Upper lobe of left lung (tissue), 6 donors: ENCODE results near the gene VPS13A. TPM values are rescaled to one million over a fixed set of nuclear protein-coding genes. Genes with fewer than 3 reads are reported as not detected.

Source experiments
- ATAC-seq, 2 donors: fragments of 200-7000 bp; cut with Tn5 transposase; one replicate each; pipeline ENCODE4 v1.9.1; 2022; ENCODE audit warnings: mild to moderate bottlenecking in 2 of 2, moderate library complexity in 2 of 2; ENCODE audit not compliant: low FRiP score in 2 of 2
- DNase-seq, 2 donors: peaks; one replicate each; pipeline ENCODE4 v3.0.0-alpha.2; 2019 to 2020
- H3K27ac ChIP-seq, 4 donors: fragments of 200-600 bp; sonication (generic); one replicate each; pipeline ENCODE4 v1.5.1; 2016 to 2019
- H3K27me3 ChIP-seq, 4 donors: fragments of 200-600 bp; sonication (generic); one replicate each; pipeline ENCODE4 v1.5.1; 2017 to 2019
- H3K36me3 ChIP-seq, 4 donors: fragments of 200-600 bp; sonication (generic); one replicate each; pipeline ENCODE4 v1.5.1; 2016 to 2019
- H3K4me1 ChIP-seq, 4 donors: fragments of 200-600 bp; sonication (generic); one replicate each; pipeline ENCODE4 v1.5.1; 2018 to 2019
- H3K4me3 ChIP-seq, 4 donors: fragments of 200-600 bp; sonication (generic); one replicate each; pipeline ENCODE4 v1.5.1; 2017 to 2019; ENCODE audit warnings: mild to moderate bottlenecking in 2 of 4, moderate library complexity in 1 of 4
- H3K9me3 ChIP-seq, 4 donors: fragments of 200-600 bp; sonication (generic); one replicate each; pipeline ENCODE4 v1.5.1; 2018 to 2019
- CTCF ChIP-seq, 6 experiments: fragments of 450-650 bp in 4 of 6; fragments of 200-600 bp in 2 of 6; sonication (generic) in 2 of 6; IDR thresholded peaks; one replicate each; pipeline ENCODE4 v1.5.1; 2016 to 2019; ENCODE audit warnings: antibody characterized with exemption in 6 of 6
- EP300 ChIP-seq, 4 donors: sonication (generic); formaldehyde crosslinking; IDR thresholded peaks; one replicate each; pipeline ENCODE4 v1.5.1; 2017; ENCODE audit warnings: antibody characterized with exemption in 4 of 4, control low read depth in 2 of 4
- POLR2A ChIP-seq, 4 donors: fragments of 450-650 bp; IDR thresholded peaks; one replicate each; pipeline ENCODE4 v1.5.1; 2016 to 2017; ENCODE audit warnings: antibody characterized with exemption in 4 of 4, mild to moderate bottlenecking in 2 of 4
- POLR2AphosphoS5 ChIP-seq, 2 donors: sonication (generic); formaldehyde crosslinking; IDR thresholded peaks; one replicate each; pipeline ENCODE4 v1.5.1; 2017; ENCODE audit warnings: antibody characterized with exemption in 2 of 2
- WGBS, 2 donors: methylation state at CpG; one replicate each; pipeline ENCODE4 v1.1.5; 2017 to 2018; 5-methylcytosine and 5-hydroxymethylcytosine counted together
- total RNA-seq, 6 donors: library from RNA; depleted of rRNA in 4 of 6; stranded (reverse); fragments of >200 nt in 4 of 6; gene quantifications; one replicate each; pipeline versions ENCODE4 v1.1.0 to v1.2.1, GENCODE V29; 2016 to 2021
- donor health status: DM: no; HTN: no; CAD: no; lungs with moderate emphysema.
- donor health status: DM: no; HTN: yes; CAD: no; lungs with severe emphysema.

Gene VPS13A
- total RNA-seq, 6 donors from 2014 or later, result 21.6 to 90.0 (median 31.4) TPM

GRCh38 chr9:77457916-77458592, 280.7 kb downstream of the VPS13A start:
- ATAC-seq, result peak; percentile 90 to 91
- Histone ChIP-seq H3K4me1 (peaks cover 10 to 20% (median 16%) of the 10 kb centered on the region in 4 donors), H3K36me3 (no peaks in the 10 kb centered on the region), H3K27ac (peak overlapping the region in 2 of 4 donors; percentile 23 to 61), H3K9me3 (no peaks in the 10 kb centered on the region), H3K27me3 (no peaks in the 10 kb centered on the region), H3K4me3 (no peak overlapping the region)
- DNase-seq, result peak in 1 of 2 donors; percentile 80
- WGBS, 2 donors, result 56 to 60% methylated on average over 15 of the region's 15 CpGs
- no peak for TF ChIP-seq POLR2AphosphoS5 (IDR thresholded peaks at IDR 0.05)
- no peak for TF ChIP-seq EP300 (IDR thresholded peaks at IDR 0.05)
- TF ChIP-seq POLR2A (IDR thresholded peaks at IDR 0.05), result no peak
- peak; percentile 64 to 77 (median 67) for TF ChIP-seq CTCF (IDR thresholded peaks at IDR 0.05)

GRCh38 chr9:77460938-77461337, 283.6 kb downstream of the VPS13A start:
- no peaks in the 10 kb centered on the region for H3K9me3 ChIP-seq
- peaks cover 10 to 20% (median 16%) of the 10 kb centered on the region in 4 donors for H3K4me1 ChIP-seq
- H3K27ac ChIP-seq, result no peak overlapping the region
- ATAC-seq, result no peak
- H3K36me3 ChIP-seq, result no peaks in the 10 kb centered on the region
- DNase-seq, result peak in 1 of 2 donors; percentile 71
- no peak overlapping the region for H3K4me3 ChIP-seq
- H3K27me3 ChIP-seq, result no peaks in the 10 kb centered on the region
- no peak for TF ChIP-seq POLR2AphosphoS5 (IDR thresholded peaks at IDR 0.05)
- TF ChIP-seq POLR2A (IDR thresholded peaks at IDR 0.05), result no peak
- no peak for TF ChIP-seq CTCF (IDR thresholded peaks at IDR 0.05)
- no peak for TF ChIP-seq EP300 (IDR thresholded peaks at IDR 0.05)
- WGBS, 2 donors, result 90 to 94% methylated on average over 8 of the region's 8 CpGs

GRCh38 chr9:77462066-77462465, 284.7 kb downstream of the VPS13A start:
- TF ChIP-seq POLR2AphosphoS5 (IDR thresholded peaks at IDR 0.05), result no peak
- DNase-seq (no peak), ATAC-seq (no peak)
- H3K27me3 ChIP-seq, result no peaks in the 10 kb centered on the region
- no peak overlapping the region for H3K4me3 ChIP-seq
- H3K9me3 ChIP-seq, result no peaks in the 10 kb centered on the region
- WGBS, 2 donors, result 87 to 91% methylated on average over 10 of the region's 10 CpGs
- H3K4me1 ChIP-seq, result peaks cover 10 to 20% (median 10%) of the 10 kb centered on the region in 4 donors
- no peak overlapping the region for H3K27ac ChIP-seq
- H3K36me3 ChIP-seq, result no peaks in the 10 kb centered on the region

DNA sequence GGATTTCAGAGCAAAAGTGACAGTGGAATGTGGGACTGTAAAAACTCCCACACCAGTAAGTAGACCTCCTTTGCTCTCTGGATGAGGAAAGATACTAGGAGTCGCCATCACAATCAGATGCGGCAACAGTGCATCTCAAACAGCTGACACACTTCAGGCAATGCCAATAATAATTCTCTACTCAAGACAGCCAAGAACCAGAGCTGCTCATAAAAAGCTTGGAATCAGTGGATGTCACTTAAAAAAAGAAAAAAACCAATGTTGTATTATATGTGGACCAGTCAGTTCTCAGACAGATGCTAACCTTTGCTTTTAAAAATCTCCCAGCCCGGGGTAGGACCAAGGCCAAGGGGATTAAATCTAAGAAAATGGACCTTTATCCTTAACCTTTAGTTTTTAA, 285.8 kb downstream of the VPS13A start:
- no peak overlapping the region for H3K27ac ChIP-seq
- no peaks in the 10 kb centered on the region for H3K9me3 ChIP-seq
- no peaks in the 10 kb centered on the region for H3K36me3 ChIP-seq
- no peaks in the 10 kb centered on the region for H3K27me3 ChIP-seq
- H3K4me1 ChIP-seq, result peaks cover under 1 to 9% (median 2%) of the 10 kb centered on the region in 4 donors
- TF ChIP-seq POLR2AphosphoS5 (IDR thresholded peaks at IDR 0.05), result no peak
- TF ChIP-seq EP300 (IDR thresholded peaks at IDR 0.05), result no peak
- TF ChIP-seq CTCF (IDR thresholded peaks at IDR 0.05), result no peak
- TF ChIP-seq POLR2A (IDR thresholded peaks at IDR 0.05), result no peak
- 80 to 88% methylated on average over 3 of the region's 3 CpGs for WGBS, 2 donors
- no peak for DNase-seq
- no peak overlapping the region for H3K4me3 ChIP-seq
- ATAC-seq, result no peak

GRCh38 chr9:77464661-77465060, 287.3 kb downstream of the VPS13A start:
- DNase-seq (no peak), ATAC-seq (no peak)
- Histone ChIP-seq H3K27ac (no peak overlapping the region), H3K4me1 (peaks cover 0 to 4% (median 0%) of the 10 kb centered on the region in 4 donors), H3K4me3 (no peak overlapping the region), H3K9me3 (no peaks in the 10 kb centered on the region), H3K27me3 (no peaks in the 10 kb centered on the region), H3K36me3 (no peaks in the 10 kb centered on the region)
- 75 to 94% methylated on average over 3 of the region's 3 CpGs for WGBS, 2 donors
- TF ChIP-seq EP300 (IDR thresholded peaks at IDR 0.05), result no peak
- TF ChIP-seq POLR2A (IDR thresholded peaks at IDR 0.05), result no peak
- no peak for TF ChIP-seq CTCF (IDR thresholded peaks at IDR 0.05)
- no peak for TF ChIP-seq POLR2AphosphoS5 (IDR thresholded peaks at IDR 0.05)
